HG02623 (cell line): ENCODE data around the gene SLC29A1.
A peak's percentile ranks its signal among the peaks of the same experiment; 100 is the strongest.

ENCODE experiments used
- ATAC-seq: cut with Tn5 transposase; IDR thresholded peaks from one replicate; pipeline ENCODE4 v1.9.1; 2021; ENCODE audit warnings: moderate library complexity; ENCODE audit not compliant: unreplicated experiment

Gene SLC29A1

GRCh38 chr6:44253307-44254101, 30.1 kb downstream of the SLC29A1 start:
- no peak for ATAC-seq

GRCh38 chr6:44254191-44255104, 31.1 kb downstream of the SLC29A1 start:
- ATAC-seq = no peak

GRCh38 chr6:44255105-44255808, 31.9 kb downstream of the SLC29A1 start:
- no peak for ATAC-seq

- ATAC-seq = no peak
These were observed 32.7 kb downstream of the SLC29A1 start for GRCh38 chr6:44255871-44256774.

- ATAC-seq = no peak
These were observed 33.3 kb downstream of the SLC29A1 start for GRCh38 chr6:44256775-44257024.

- peak; percentile 55 for ATAC-seq
These were observed 33.8 kb downstream of the SLC29A1 start, which contains the start of gene SLC35B2 for GRCh38 chr6:44257025-44257752. Gene SLC35B2 (minus strand): TSS chr6:44257528. CDS start chr6:44257410, 118 bp downstream.

- peak; percentile 7 for ATAC-seq
These were observed 34.4 kb downstream of the SLC29A1 start for GRCh38 chr6:44257753-44258324.

GRCh38 chr6:44258325-44258863, 35.0 kb downstream of the SLC29A1 start:
- ATAC-seq = no peak

GRCh38 chr6:44258921-44259320, 35.5 kb downstream of the SLC29A1 start:
- no peak for ATAC-seq

- no peak for ATAC-seq
These were observed 36.6 kb downstream of the SLC29A1 start for GRCh38 chr6:44260011-44260410.

- ATAC-seq = no peak
These were observed 37.3 kb downstream of the SLC29A1 start for GRCh38 chr6:44260451-44261297.

- ATAC-seq = no peak
These were observed 38.2 kb downstream of the SLC29A1 start for GRCh38 chr6:44261581-44261980.

- ATAC-seq = no peak
These were observed 39.3 kb downstream of the SLC29A1 start for GRCh38 chr6:44262467-44263353.

- no peak for ATAC-seq
These were observed 40.1 kb downstream of the SLC29A1 start for GRCh38 chr6:44263354-44264100.

- peak; percentile 20 for ATAC-seq
These were observed 41.0 kb downstream of the SLC29A1 start for GRCh38 chr6:44264154-44265006.
